Measurements from ENCODE around the gene TARS2. TPM values are rescaled to one million over a fixed set of nuclear protein-coding genes. Genes with fewer than 3 reads are reported as not detected.

The TARS2 gene
- total RNA-seq, result 10 to 100 TPM; 30.3 to 39.0 (median 36.4) TPM
- polyA plus RNA-seq, result 10 to 100 TPM; 28.3 to 29.4 TPM
- total RNA-seq, result 19.8 reads per million, percentile 50 among the genes with 10 or more reads in this experiment

DNA sequence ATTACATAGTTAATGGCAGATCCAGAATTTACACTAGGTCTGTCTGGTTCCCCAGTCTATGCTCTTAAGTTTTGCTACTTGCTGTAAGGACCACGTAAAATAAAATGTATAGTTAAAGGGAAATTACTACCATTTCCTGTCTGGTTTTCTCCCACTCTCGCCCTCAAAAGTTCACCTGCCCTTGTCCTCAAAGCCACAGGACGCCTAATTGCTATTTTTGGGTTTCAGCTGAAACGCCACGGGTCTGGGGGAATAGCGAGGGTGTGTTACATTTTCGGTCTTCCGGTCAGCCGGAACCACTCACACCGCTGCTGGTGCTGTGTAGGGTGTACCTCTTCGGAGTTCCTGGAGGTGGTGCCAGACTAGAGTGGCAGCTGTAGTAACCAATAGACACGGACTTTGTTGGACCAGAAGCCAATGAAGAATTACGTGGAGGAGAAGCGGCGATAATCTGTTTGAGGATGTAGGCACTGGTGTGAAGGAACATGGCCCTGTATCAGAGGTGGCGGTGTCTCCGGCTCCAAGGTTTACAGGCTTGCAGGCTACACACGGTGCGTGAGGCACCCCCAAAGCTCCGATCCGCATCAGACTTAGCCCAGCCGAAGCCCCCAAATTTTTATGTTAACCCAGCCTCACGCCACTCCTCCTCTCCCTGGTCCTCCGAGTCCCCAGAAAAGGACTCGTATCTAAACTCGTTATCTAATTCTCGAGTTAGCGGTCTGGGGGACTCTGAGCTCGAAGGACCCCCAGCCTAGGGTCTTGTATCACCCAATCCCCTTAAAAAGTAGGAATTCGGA, at the start of gene TARS2:
Gene TARS2 (plus strand): TSS at position 454 of the 797 bp plus-strand sequence. CDS start 32 bp downstream, at position 486.
- H3K9me3 Mint-ChIP-seq, result no peaks in the 10 kb centered on the region
- H3K27ac Mint-ChIP-seq, result peak within 1 kb of the TSS; percentile 92 to 100 (median 99)
- peaks cover 1 to 27% (median 8%) of the 10 kb centered on the region in 3 experiments for H3K36me3 ChIP-seq (ENCODE audit: control insufficient read depth in 2 of 3, insufficient read depth in 3 of 3, low read length in 3 of 3)
- ATAC-seq, result peak; percentile 100
- intact Hi-C loops (cut with micrococcal nuclease), result loop anchor here (1.0 to 10.0 kb wide), 12 partner anchors 23 to 860 kb away; partner anchors contain the start of genes FALEC (in 2 of the 2), ARNT (in 1 of the 2), CERS2 (in 1 of the 2) and ENSA (in 1 of the 2)
- peaks cover 5 to 28% (median 20%) of the 10 kb centered on the region in 7 donors for H3K4me1 Mint-ChIP-seq
- CTCF ChIA-PET, result interaction anchor here (1.0 to 1.1 kb wide), 2 partner anchors 28 to 46 kb away, joined by 3 to 4 read pairs; no protein-coding TSS in a partner anchor
- H3K36me3 Mint-ChIP-seq, result peaks cover 4 to 21% (median 16%) of the 10 kb centered on the region in 5 donors
- H3K4me3 Mint-ChIP-seq, result peak within 1 kb of the TSS; percentile 91 to 100 (median 96)
- no peaks in the 10 kb centered on the region for H3K27me3 ChIP-seq (ENCODE audit: control insufficient read depth in 2 of 2, insufficient read depth in 2 of 2, low read length in 2 of 2)
- no peaks in the 10 kb centered on the region for H3K9me3 ChIP-seq (ENCODE audit: control insufficient read depth in 2 of 3, low read length in 3 of 3)
- peak; percentile 71 to 97 (median 95) for DNase-seq
- H3K27me3 Mint-ChIP-seq, result no peaks in the 10 kb centered on the region
- POLR2A ChIA-PET, result interaction anchor here (0.5 to 2.7 kb wide), 13 partner anchors 9 to 509 kb away, joined by 3 to 20 read pairs (median 3); partner anchors contain the start of genes FALEC and RPRD2
- H3K27ac ChIP-seq (ENCODE audit: low read depth, low read length), result peak within 1 kb of the TSS; percentile 83
- H3K4me3 ChIP-seq (ENCODE audit: low read length), result peak within 1 kb of the TSS; percentile 95
- H3K4me1 ChIP-seq (ENCODE audit: control insufficient read depth in 2 of 2, insufficient read depth in 2 of 2, low read length in 2 of 2), result peaks cover 4 to 8% of the 10 kb centered on the region in 2 donors

DNA sequence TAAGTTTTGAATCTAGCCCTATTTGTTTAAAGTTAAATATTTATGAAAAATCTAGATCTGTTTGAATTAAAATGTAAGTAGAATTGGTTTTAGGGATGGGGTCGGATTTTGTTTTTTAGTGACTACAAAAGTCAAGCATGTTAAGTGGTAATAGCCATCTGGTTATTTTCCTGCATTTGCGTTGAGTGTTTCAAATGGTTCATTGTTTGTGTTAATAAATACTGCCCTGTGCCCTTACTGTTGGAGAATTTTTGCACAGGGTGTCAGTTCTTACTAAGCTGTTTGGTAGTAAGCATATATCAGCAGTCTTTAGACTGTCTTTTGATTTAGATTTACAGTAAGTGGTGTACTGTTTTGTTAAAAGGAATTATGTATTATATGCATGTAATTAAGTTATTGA, 46.1 kb upstream of the TARS2 start:
- H3K36me3 ChIP-seq (ENCODE audit: control insufficient read depth in 2 of 3, insufficient read depth in 3 of 3, low read length in 3 of 3), result peaks cover 4 to 26% (median 11%) of the 10 kb centered on the region in 3 experiments
- H3K27me3 ChIP-seq (ENCODE audit: control insufficient read depth in 2 of 2, insufficient read depth in 2 of 2, low read length in 2 of 2), result no peaks in the 10 kb centered on the region
- peak overlapping the region in 2 of 9 donors; percentile 28 to 58 for H3K27ac Mint-ChIP-seq
- no peaks in the 10 kb centered on the region for H3K27me3 Mint-ChIP-seq
- H3K9me3 Mint-ChIP-seq, result no peaks in the 10 kb centered on the region
- no peak overlapping the region for H3K4me3 ChIP-seq (ENCODE audit: low read length)
- no peak overlapping the region for H3K4me3 Mint-ChIP-seq
- no peak overlapping the region for H3K27ac ChIP-seq (ENCODE audit: low read depth, low read length)
- no peaks in the 10 kb centered on the region for H3K9me3 ChIP-seq (ENCODE audit: control insufficient read depth in 2 of 3, low read length in 3 of 3)
- H3K4me1 ChIP-seq (ENCODE audit: control insufficient read depth in 2 of 2, insufficient read depth in 2 of 2, low read length in 2 of 2), result no peaks in the 10 kb centered on the region
- peaks cover 2 to 16% (median 11%) of the 10 kb centered on the region in 7 donors for H3K4me1 Mint-ChIP-seq
- DNase-seq, result no peak
- ChIA-PET POLR2A (interaction anchor here (0.6 kb wide), 1 partner anchor 180 kb away, joined by 3 read pairs; no protein-coding TSS in a partner anchor), CTCF (no interaction called here)
- intact Hi-C loops (cut with micrococcal nuclease), result no loop called here
- H3K36me3 Mint-ChIP-seq, result peaks cover 5 to 30% (median 9%) of the 10 kb centered on the region in 5 donors
- no peak for ATAC-seq

DNA sequence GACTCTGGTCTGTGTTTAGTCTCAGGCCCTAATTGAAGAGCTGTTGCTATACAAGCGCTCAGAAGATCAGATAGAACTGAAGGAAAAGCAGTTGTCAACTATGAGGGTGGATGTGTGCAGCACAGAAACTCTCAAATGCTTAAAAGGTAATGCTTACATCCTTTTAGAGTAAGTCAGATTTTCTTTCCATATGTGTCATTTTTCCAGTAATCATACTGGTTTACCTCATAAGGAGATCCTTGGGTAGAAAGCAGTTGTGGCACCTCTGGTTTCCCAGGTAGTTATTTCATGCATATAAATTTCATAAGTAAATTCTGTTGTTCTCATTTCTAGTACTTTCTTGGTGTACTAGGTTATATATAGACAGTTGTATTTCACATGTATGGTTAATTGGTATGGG, 43.0 kb upstream of the TARS2 start:
- Histone ChIP-seq H3K27me3 (ENCODE audit: control insufficient read depth in 2 of 2, insufficient read depth in 2 of 2, low read length in 2 of 2) (no peaks in the 10 kb centered on the region), H3K4me1 (ENCODE audit: control insufficient read depth in 2 of 2, insufficient read depth in 2 of 2, low read length in 2 of 2) (no peaks in the 10 kb centered on the region), H3K4me3 (ENCODE audit: low read length) (no peak overlapping the region), H3K9me3 (ENCODE audit: control insufficient read depth in 2 of 3, low read length in 3 of 3) (no peaks in the 10 kb centered on the region), H3K36me3 (ENCODE audit: control insufficient read depth in 2 of 3, insufficient read depth in 3 of 3, low read length in 3 of 3) (peaks cover 8 to 54% (median 21%) of the 10 kb centered on the region in 3 experiments), H3K27ac (ENCODE audit: low read depth, low read length) (no peak overlapping the region)
- peaks cover 1 to 13% (median 10%) of the 10 kb centered on the region in 7 donors for H3K4me1 Mint-ChIP-seq
- intact Hi-C loops (cut with micrococcal nuclease), result no loop called here
- H3K27me3 Mint-ChIP-seq, result no peaks in the 10 kb centered on the region
- no peak overlapping the region for H3K4me3 Mint-ChIP-seq
- POLR2A ChIA-PET, result interaction anchor here (1.7 kb wide), 1 partner anchor 80 kb away, joined by 4 read pairs; the partner anchor contains the start of gene RPRD2
- CTCF ChIA-PET, result no interaction called here
- peaks cover 5 to 40% (median 19%) of the 10 kb centered on the region in 5 donors for H3K36me3 Mint-ChIP-seq
- H3K9me3 Mint-ChIP-seq, result no peaks in the 10 kb centered on the region
- ATAC-seq, result no peak
- DNase-seq, result no peak
- peak overlapping the region in 3 of 9 donors; percentile 38 to 77 (median 38) for H3K27ac Mint-ChIP-seq

- ChIA-PET POLR2A (no interaction called here), CTCF (no interaction called here)
- H3K36me3 Mint-ChIP-seq, result peaks cover 0 to 27% (median 8%) of the 10 kb centered on the region in 5 donors
Measured at GRCh38 chr1:150456146-150456647, 31.0 kb upstream of the TARS2 start.

GRCh38 chr1:150464422-150464826, 22.8 kb upstream of the TARS2 start:
- Histone ChIP-seq H3K9me3 (ENCODE audit: control insufficient read depth in 2 of 3, low read length in 3 of 3) (no peaks in the 10 kb centered on the region), H3K4me1 (ENCODE audit: control insufficient read depth in 2 of 2, insufficient read depth in 2 of 2, low read length in 2 of 2) (no peaks in the 10 kb centered on the region), H3K27me3 (ENCODE audit: control insufficient read depth in 2 of 2, insufficient read depth in 2 of 2, low read length in 2 of 2) (no peaks in the 10 kb centered on the region), H3K4me3 (ENCODE audit: low read length) (no peak overlapping the region), H3K27ac (ENCODE audit: low read depth, low read length) (no peak overlapping the region), H3K36me3 (ENCODE audit: control insufficient read depth in 2 of 3, insufficient read depth in 3 of 3, low read length in 3 of 3) (peaks cover 3 to 50% (median 4%) of the 10 kb centered on the region in 3 experiments)
- Mint-ChIP-seq H3K27me3 (no peaks in the 10 kb centered on the region), H3K27ac (peak overlapping the region in 7 of 9 donors; percentile 12 to 86 (median 52)), H3K36me3 (peaks cover 0 to 22% (median 18%) of the 10 kb centered on the region in 5 donors), H3K4me3 (peak overlapping the region in 1 of 10 donors; percentile 29), H3K4me1 (peaks cover 0 to 5% (median 5%) of the 10 kb centered on the region in 7 donors), H3K9me3 (no peaks in the 10 kb centered on the region)
- ATAC-seq (peak; percentile 90), DNase-seq (peak; percentile 36 to 76 (median 70))
- CTCF ChIA-PET, result interaction anchor here (0.8 to 1.2 kb wide), 3 partner anchors 62 to 93 kb away, joined by 3 read pairs; no protein-coding TSS in a partner anchor
- intact Hi-C loops (cut with micrococcal nuclease), result loop anchor here (1.0 to 10.0 kb wide), 9 partner anchors 23 to 530 kb away; partner anchors contain the start of genes FALEC (in 1 of the 2) and TARS2 (in 1 of the 2)
- POLR2A ChIA-PET, result no interaction called here

More at GRCh38 chr1:150456146-150456647, 31.0 kb upstream of the TARS2 start:
- H3K36me3 ChIP-seq (ENCODE audit: control insufficient read depth in 2 of 3, insufficient read depth in 3 of 3, low read length in 3 of 3), result peaks cover 3 to 62% (median 13%) of the 10 kb centered on the region in 3 experiments
- H3K27me3 ChIP-seq (ENCODE audit: control insufficient read depth in 2 of 2, insufficient read depth in 2 of 2, low read length in 2 of 2), result no peaks in the 10 kb centered on the region
- H3K4me3 Mint-ChIP-seq, result no peak overlapping the region
- H3K4me1 ChIP-seq (ENCODE audit: control insufficient read depth in 2 of 2, insufficient read depth in 2 of 2, low read length in 2 of 2), result no peaks in the 10 kb centered on the region
- no peak for ATAC-seq
- no peaks in the 10 kb centered on the region for H3K9me3 Mint-ChIP-seq
- no peaks in the 10 kb centered on the region for H3K27me3 Mint-ChIP-seq
- peaks cover 0 to 9% (median 4%) of the 10 kb centered on the region in 7 donors for H3K4me1 Mint-ChIP-seq
- no peaks in the 10 kb centered on the region for H3K9me3 ChIP-seq (ENCODE audit: control insufficient read depth in 2 of 3, low read length in 3 of 3)
- no peak overlapping the region for H3K4me3 ChIP-seq (ENCODE audit: low read length)
- peak overlapping the region in 3 of 9 donors; percentile 5 to 22 (median 20) for H3K27ac Mint-ChIP-seq
- intact Hi-C loops (cut with micrococcal nuclease), result loop anchor here in 1 of 2 donors (10.0 kb wide), 1 partner anchor 221 kb away; the partner anchor contains the start of gene ANP32E
- H3K27ac ChIP-seq (ENCODE audit: low read depth, low read length), result no peak overlapping the region
- DNase-seq, result no peak

DNA sequence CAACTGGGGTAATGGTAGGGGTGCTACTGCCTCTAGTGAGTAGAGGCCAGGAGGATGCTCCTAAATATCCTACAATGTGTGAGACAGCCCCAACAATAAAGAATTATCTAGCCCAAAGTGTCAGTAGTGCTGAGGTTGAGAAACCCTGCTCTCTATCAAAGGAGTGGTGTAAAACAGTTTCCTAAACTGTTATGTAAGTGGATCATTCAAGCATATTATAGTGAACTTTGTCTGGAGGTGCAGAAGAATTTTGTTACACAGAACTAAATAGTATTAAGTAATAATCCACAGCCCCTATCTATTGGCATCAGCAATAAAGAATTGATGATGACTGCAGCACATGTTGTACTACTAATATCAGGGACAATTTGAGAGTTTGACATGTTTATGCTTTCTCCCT, 20.3 kb upstream of the TARS2 start:
- ChIA-PET CTCF (interaction anchor here (0.7 kb wide), 1 partner anchor 440 kb away, joined by 5 read pairs; no protein-coding TSS in a partner anchor), POLR2A (no interaction called here)
- peak overlapping the region in 3 of 9 donors; percentile 29 to 39 (median 34) for H3K27ac Mint-ChIP-seq
- Histone ChIP-seq H3K27me3 (ENCODE audit: control insufficient read depth in 2 of 2, insufficient read depth in 2 of 2, low read length in 2 of 2) (no peaks in the 10 kb centered on the region), H3K27ac (ENCODE audit: low read depth, low read length) (no peak overlapping the region), H3K9me3 (ENCODE audit: control insufficient read depth in 2 of 3, low read length in 3 of 3) (no peaks in the 10 kb centered on the region), H3K36me3 (ENCODE audit: control insufficient read depth in 2 of 3, insufficient read depth in 3 of 3, low read length in 3 of 3) (peaks cover 20 to 53% (median 20%) of the 10 kb centered on the region in 3 experiments), H3K4me3 (ENCODE audit: low read length) (no peak overlapping the region), H3K4me1 (ENCODE audit: control insufficient read depth in 2 of 2, insufficient read depth in 2 of 2, low read length in 2 of 2) (no peaks in the 10 kb centered on the region)
- H3K27me3 Mint-ChIP-seq, result no peaks in the 10 kb centered on the region
- peaks cover 13 to 34% (median 23%) of the 10 kb centered on the region in 5 donors for H3K36me3 Mint-ChIP-seq
- intact Hi-C loops (cut with micrococcal nuclease), result loop anchor here in 1 of 2 donors (10.0 kb wide), 1 partner anchor 528 kb away; no protein-coding TSS in a partner anchor
- no peak for ATAC-seq
- no peaks in the 10 kb centered on the region for H3K9me3 Mint-ChIP-seq
- H3K4me1 Mint-ChIP-seq, result peaks cover 0 to 7% (median 5%) of the 10 kb centered on the region in 7 donors
- H3K4me3 Mint-ChIP-seq, result no peak overlapping the region
- DNase-seq, result no peak

Data from naive thymus-derived CD4-positive, alpha-beta T cell (primary cell).